ENCODE measurements around the gene MALRD1. TPM values are rescaled to one million over a fixed set of nuclear protein-coding genes. Genes with fewer than 3 reads are reported as not detected.

Gene MALRD1
- total and polyA plus RNA-seq, 4 donors, result 1.2 to 2.6 (median 2.0) TPM

DNA sequence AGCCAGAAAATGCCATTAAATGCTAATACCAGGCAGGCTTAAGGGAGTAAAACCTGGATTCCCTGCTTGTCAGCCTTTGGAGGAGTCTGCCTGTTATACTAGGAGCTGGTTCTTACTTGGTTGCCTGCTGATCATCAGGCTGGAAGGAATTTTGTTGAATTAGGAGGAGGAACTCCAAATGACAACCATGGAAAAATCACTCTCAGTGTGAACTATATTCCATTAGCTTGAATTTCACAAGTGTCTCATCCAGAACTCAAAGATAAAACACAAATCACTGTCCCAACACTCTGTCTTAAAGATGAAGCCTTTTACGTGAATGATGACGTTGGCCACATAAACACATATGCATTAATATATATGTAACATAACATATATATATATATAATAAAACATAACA, 528.8 kb downstream of the MALRD1 start:
- DNase-seq, result no peak
- Histone ChIP-seq H3K9me3 (ENCODE audit: control insufficient read depth, low read length) (no peaks in the 10 kb centered on the region), H3K4me1 (ENCODE audit: control insufficient read depth in 1 of 2, insufficient read depth in 2 of 2, low read length in 2 of 2) (no peaks in the 10 kb centered on the region), H3K36me3 (ENCODE audit: control insufficient read depth in 1 of 2, insufficient read depth in 2 of 2, low read length in 1 of 2) (no peaks in the 10 kb centered on the region), H3K27me3 (ENCODE audit: control insufficient read depth in 1 of 2, insufficient read depth in 2 of 2, low read length in 1 of 2) (no peaks in the 10 kb centered on the region), H3K27ac (ENCODE audit: low read depth in 1 of 2, low read length in 2 of 2) (no peak overlapping the region), H3K4me3 (ENCODE audit: low read length in 2 of 2) (no peak overlapping the region)
- no peak for ATAC-seq (ENCODE audit: low FRiP score)
- intact Hi-C loops (cut with DNase I), result no loop called here
- WGBS, 2 donors, result 94 to 96% methylated on average over 2 of the region's 2 CpGs

DNA sequence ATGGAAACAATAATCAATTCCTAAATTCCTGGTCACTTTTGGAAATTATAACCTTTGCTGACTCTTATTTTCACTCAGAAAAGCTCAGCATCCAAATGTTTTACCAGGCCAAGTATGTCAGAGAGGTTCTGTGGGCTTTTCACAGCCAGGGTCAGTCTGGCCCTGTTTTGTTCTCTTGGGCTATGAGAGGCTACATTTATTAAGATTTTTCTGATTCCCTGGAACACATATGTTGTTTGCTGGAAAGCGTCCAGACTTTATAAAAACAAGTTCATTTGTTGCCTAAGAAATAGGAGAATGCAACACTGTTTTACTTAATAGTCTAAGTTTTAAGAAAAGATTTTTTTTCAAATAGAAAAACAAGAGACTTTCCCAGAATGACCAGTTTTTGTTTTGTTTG, 529.2 kb downstream of the MALRD1 start:
- DNase-seq (no peak), ATAC-seq (ENCODE audit: low FRiP score) (no peak)
- H3K4me3 ChIP-seq (ENCODE audit: low read length in 2 of 2), result no peak overlapping the region
- intact Hi-C loops (cut with DNase I), result no loop called here
- no peaks in the 10 kb centered on the region for H3K36me3 ChIP-seq (ENCODE audit: control insufficient read depth in 1 of 2, insufficient read depth in 2 of 2, low read length in 1 of 2)
- H3K27ac ChIP-seq (ENCODE audit: low read depth in 1 of 2, low read length in 2 of 2), result no peak overlapping the region
- WGBS, 2 donors, result 23 to 34% methylated on average over 1 of the region's 1 CpG
- no peaks in the 10 kb centered on the region for H3K27me3 ChIP-seq (ENCODE audit: control insufficient read depth in 1 of 2, insufficient read depth in 2 of 2, low read length in 1 of 2)
- no peaks in the 10 kb centered on the region for H3K9me3 ChIP-seq (ENCODE audit: control insufficient read depth, low read length)
- no peaks in the 10 kb centered on the region for H3K4me1 ChIP-seq (ENCODE audit: control insufficient read depth in 1 of 2, insufficient read depth in 2 of 2, low read length in 2 of 2)

DNA sequence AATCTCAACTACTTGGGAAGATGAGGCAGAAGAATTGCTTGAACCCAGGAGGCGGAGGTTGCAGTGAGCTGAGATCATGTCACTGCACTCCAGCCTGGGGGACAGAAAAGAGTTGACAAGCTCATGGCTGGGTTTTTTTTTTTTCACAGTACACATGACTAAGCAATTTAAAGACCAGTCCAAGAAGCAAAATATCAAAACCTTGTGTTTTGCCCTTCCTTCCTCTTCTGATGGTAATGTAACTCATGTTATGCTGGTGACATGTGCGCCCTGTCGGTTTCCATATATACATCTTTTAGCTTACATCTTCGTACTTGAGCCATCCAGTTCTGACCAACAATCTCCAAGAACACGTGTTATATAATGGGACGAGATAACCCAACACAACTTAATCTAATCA, 530.0 kb downstream of the MALRD1 start:
- ATAC-seq (ENCODE audit: low FRiP score), result no peak
- intact Hi-C loops (cut with DNase I), result no loop called here
- DNase-seq, result no peak
- Histone ChIP-seq H3K27ac (ENCODE audit: low read depth in 1 of 2, low read length in 2 of 2) (no peak overlapping the region), H3K4me1 (ENCODE audit: control insufficient read depth in 1 of 2, insufficient read depth in 2 of 2, low read length in 2 of 2) (no peaks in the 10 kb centered on the region), H3K9me3 (ENCODE audit: control insufficient read depth, low read length) (no peaks in the 10 kb centered on the region), H3K36me3 (ENCODE audit: control insufficient read depth in 1 of 2, insufficient read depth in 2 of 2, low read length in 1 of 2) (no peaks in the 10 kb centered on the region), H3K4me3 (ENCODE audit: low read length in 2 of 2) (no peak overlapping the region), H3K27me3 (ENCODE audit: control insufficient read depth in 1 of 2, insufficient read depth in 2 of 2, low read length in 1 of 2) (no peaks in the 10 kb centered on the region)
- WGBS, 2 donors, result 97% methylated on average over 6 of the region's 6 CpGs

DNA sequence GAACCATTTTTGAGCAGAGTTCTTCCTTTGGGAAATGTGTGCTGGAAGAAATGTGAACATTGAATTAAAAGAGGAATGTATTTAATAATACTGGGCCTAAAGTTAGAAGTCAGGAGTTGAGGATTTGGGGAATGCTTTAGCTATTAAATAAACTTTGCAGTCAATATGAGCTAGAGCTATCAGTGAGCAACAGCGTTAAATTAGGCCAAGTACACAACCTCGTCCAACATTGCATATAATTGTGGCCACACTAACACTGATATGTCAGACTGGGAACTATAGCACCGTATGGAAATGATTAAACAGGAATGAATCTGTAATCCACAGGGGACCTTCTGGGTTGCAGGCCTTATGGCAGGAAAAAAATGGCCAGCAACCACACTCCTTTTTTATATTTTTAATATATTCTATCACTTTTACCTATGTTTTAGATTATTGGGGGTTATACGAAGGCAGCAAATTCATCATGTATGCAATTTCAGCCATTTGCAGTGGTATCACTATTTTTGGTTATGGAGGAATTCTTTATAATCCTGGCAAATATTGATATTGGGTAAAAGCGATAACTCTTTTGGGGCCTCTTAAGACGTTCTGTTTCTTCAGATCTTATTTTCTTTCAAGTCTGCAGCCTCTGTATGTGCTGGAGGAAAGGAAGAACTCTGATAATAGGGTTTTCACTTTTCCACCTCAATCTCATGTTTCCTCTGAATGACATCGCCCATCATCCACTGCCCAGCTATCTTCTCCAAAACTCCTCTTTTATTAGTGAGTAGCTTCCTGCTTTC, 531.4 kb downstream of the MALRD1 start:
- 75 to 84% methylated on average over 7 of the region's 7 CpGs for WGBS, 2 donors
- Histone ChIP-seq H3K4me1 (ENCODE audit: control insufficient read depth in 1 of 2, insufficient read depth in 2 of 2, low read length in 2 of 2) (no peaks in the 10 kb centered on the region), H3K4me3 (ENCODE audit: low read length in 2 of 2) (no peak overlapping the region), H3K27me3 (ENCODE audit: control insufficient read depth in 1 of 2, insufficient read depth in 2 of 2, low read length in 1 of 2) (no peaks in the 10 kb centered on the region), H3K9me3 (ENCODE audit: control insufficient read depth, low read length) (no peaks in the 10 kb centered on the region), H3K36me3 (ENCODE audit: control insufficient read depth in 1 of 2, insufficient read depth in 2 of 2, low read length in 1 of 2) (no peaks in the 10 kb centered on the region), H3K27ac (ENCODE audit: low read depth in 1 of 2, low read length in 2 of 2) (no peak overlapping the region)
- ATAC-seq (ENCODE audit: low FRiP score), result no peak
- intact Hi-C loops (cut with DNase I), result no loop called here
- DNase-seq, result no peak

DNA sequence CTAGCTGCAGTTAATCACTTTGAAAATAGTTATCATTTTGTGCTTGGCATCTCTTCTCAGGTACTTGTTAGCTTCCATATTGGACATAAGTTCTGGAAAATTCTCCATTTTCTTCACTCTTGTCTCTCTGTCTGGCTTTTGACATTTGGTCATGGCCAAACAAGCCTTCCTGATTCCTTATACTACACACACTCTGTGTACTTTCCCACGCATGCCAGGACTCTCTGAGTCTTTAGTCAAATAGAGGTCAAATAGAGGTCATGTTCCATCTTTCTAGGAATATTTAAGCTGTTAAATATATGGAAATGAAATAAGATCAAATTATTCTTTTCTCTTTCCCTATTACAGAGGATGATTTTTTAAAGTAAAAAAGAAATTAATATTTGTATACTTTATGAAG, 532.1 kb downstream of the MALRD1 start:
- intact Hi-C loops (cut with DNase I), result no loop called here
- Histone ChIP-seq H3K4me1 (ENCODE audit: control insufficient read depth in 1 of 2, insufficient read depth in 2 of 2, low read length in 2 of 2) (no peaks in the 10 kb centered on the region), H3K27ac (ENCODE audit: low read depth in 1 of 2, low read length in 2 of 2) (no peak overlapping the region), H3K9me3 (ENCODE audit: control insufficient read depth, low read length) (no peaks in the 10 kb centered on the region), H3K36me3 (ENCODE audit: control insufficient read depth in 1 of 2, insufficient read depth in 2 of 2, low read length in 1 of 2) (no peaks in the 10 kb centered on the region), H3K4me3 (ENCODE audit: low read length in 2 of 2) (no peak overlapping the region), H3K27me3 (ENCODE audit: control insufficient read depth in 1 of 2, insufficient read depth in 2 of 2, low read length in 1 of 2) (no peaks in the 10 kb centered on the region)
- 63 to 67% methylated on average over 1 of the region's 1 CpG for WGBS, 2 donors
- ATAC-seq (ENCODE audit: low FRiP score), result no peak
- no peak for DNase-seq

DNA sequence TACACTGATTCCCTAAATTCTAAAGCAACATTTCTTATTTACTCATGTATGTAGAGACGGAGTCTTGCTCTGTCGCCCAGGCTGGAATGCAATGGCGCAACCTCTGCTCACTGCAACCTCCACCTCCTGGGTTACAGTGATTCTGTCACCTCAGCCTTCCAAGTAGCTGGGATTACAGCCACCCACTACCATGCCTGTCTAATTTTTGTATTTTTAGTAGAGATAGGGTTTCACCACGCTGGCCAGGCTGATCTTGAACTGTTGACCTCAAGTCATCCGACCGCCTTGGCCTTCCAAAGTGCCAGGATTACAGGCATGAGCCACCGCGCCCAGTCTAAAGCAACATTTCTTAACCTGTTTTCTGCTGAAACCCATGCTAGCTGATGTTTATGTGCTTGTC, 540.0 kb downstream of the MALRD1 start:
- 77 to 79% methylated on average over 8 of the region's 8 CpGs for WGBS, 2 donors
- Histone ChIP-seq H3K4me1 (ENCODE audit: control insufficient read depth in 1 of 2, insufficient read depth in 2 of 2, low read length in 2 of 2) (no peaks in the 10 kb centered on the region), H3K27ac (ENCODE audit: low read depth in 1 of 2, low read length in 2 of 2) (no peak overlapping the region), H3K4me3 (ENCODE audit: low read length in 2 of 2) (no peak overlapping the region), H3K36me3 (ENCODE audit: control insufficient read depth in 1 of 2, insufficient read depth in 2 of 2, low read length in 1 of 2) (no peaks in the 10 kb centered on the region), H3K9me3 (ENCODE audit: control insufficient read depth, low read length) (no peaks in the 10 kb centered on the region), H3K27me3 (ENCODE audit: control insufficient read depth in 1 of 2, insufficient read depth in 2 of 2, low read length in 1 of 2) (no peaks in the 10 kb centered on the region)
- no peak for DNase-seq
- no peak for ATAC-seq (ENCODE audit: low FRiP score)
- intact Hi-C loops (cut with DNase I), result no loop called here

DNA sequence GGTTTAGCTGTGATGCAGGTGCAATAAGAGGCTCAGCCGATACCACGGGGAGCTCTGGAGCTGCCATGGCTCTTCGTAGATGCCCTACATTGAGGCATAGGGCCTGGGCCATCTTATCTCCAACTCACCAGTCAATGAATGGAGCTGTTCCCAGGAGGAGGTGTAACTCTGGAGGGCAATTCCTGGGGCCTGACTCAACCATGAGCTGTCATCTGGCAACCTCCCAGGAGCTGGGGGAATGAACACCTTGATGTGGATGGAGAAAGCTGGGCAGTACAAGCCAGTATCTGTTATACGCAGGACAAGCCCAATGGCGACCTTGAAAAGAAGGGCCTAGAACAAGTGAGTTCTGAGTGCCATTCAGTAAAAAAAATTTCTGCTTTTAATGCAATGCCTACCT, 543.7 kb downstream of the MALRD1 start:
- intact Hi-C loops (cut with DNase I), result no loop called here
- Histone ChIP-seq H3K27me3 (ENCODE audit: control insufficient read depth in 1 of 2, insufficient read depth in 2 of 2, low read length in 1 of 2) (no peaks in the 10 kb centered on the region), H3K9me3 (ENCODE audit: control insufficient read depth, low read length) (no peaks in the 10 kb centered on the region), H3K4me1 (ENCODE audit: control insufficient read depth in 1 of 2, insufficient read depth in 2 of 2, low read length in 2 of 2) (no peaks in the 10 kb centered on the region), H3K36me3 (ENCODE audit: control insufficient read depth in 1 of 2, insufficient read depth in 2 of 2, low read length in 1 of 2) (no peaks in the 10 kb centered on the region), H3K4me3 (ENCODE audit: low read length in 2 of 2) (no peak overlapping the region), H3K27ac (ENCODE audit: low read depth in 1 of 2, low read length in 2 of 2) (no peak overlapping the region)
- ATAC-seq (ENCODE audit: low FRiP score) (no peak), DNase-seq (no peak)
- 95 to 96% methylated on average over 5 of the region's 5 CpGs for WGBS, 2 donors

DNA sequence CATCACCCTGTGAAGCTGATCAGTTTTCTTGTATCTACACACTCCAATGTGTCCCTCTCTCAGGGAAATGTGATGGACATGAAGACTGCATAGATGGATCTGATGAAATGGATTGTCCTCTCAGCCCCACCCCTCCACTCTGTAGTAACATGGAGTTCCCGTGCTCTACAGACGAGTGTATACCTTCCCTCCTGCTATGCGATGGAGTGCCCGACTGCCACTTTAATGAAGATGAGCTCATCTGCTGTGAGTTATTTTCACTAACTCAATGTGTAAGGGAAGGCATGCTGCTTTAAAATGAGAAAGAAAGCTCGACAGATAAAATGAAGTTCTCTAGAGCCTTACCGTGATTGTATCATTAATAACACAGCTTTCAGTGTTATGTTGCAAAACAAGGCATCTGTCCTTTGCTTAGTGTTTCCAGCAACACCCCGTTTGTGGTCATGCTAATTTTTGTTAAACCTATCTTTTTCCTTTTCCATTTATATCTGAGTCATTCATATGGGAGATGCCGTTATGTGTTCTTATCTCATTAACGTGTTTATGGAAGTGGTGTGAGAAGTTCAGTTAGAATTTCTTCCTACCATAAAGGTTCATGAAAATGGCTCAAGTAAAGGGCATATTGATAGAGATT, 546.7 kb downstream of the MALRD1 start:
- H3K4me3 ChIP-seq (ENCODE audit: low read length in 2 of 2), result no peak overlapping the region
- H3K27ac ChIP-seq (ENCODE audit: low read depth in 1 of 2, low read length in 2 of 2), result no peak overlapping the region
- intact Hi-C loops (cut with DNase I), result no loop called here
- H3K27me3 ChIP-seq (ENCODE audit: control insufficient read depth in 1 of 2, insufficient read depth in 2 of 2, low read length in 1 of 2), result no peaks in the 10 kb centered on the region
- WGBS, 2 donors, result 92 to 95% methylated on average over 9 of the region's 9 CpGs
- H3K9me3 ChIP-seq (ENCODE audit: control insufficient read depth, low read length), result no peaks in the 10 kb centered on the region
- no peak for ATAC-seq (ENCODE audit: low FRiP score)
- no peaks in the 10 kb centered on the region for H3K36me3 ChIP-seq (ENCODE audit: control insufficient read depth in 1 of 2, insufficient read depth in 2 of 2, low read length in 1 of 2)
- no peaks in the 10 kb centered on the region for H3K4me1 ChIP-seq (ENCODE audit: control insufficient read depth in 1 of 2, insufficient read depth in 2 of 2, low read length in 2 of 2)
- no peak for DNase-seq

DNA sequence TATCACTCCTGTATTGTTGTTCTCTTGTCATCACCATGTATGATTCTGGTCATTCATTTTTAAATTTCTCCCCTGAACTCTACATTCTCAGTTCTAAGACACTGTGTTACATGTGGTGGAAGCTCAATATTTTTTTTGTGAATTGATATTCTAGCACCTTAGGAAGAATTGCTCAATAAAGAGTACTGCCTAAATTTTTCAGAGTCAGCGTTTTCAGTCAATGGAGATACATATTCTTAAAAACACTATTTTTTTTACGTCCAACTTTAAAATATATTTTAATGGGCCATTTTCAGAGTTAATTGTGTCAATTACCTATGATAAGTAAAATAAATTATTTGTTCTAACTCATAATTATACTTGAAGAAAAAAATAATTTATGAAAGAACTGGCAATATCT, 557.2 kb downstream of the MALRD1 start:
- DNase-seq, result no peak
- no peaks in the 10 kb centered on the region for H3K4me1 ChIP-seq (ENCODE audit: control insufficient read depth in 1 of 2, insufficient read depth in 2 of 2, low read length in 2 of 2)
- H3K4me3 ChIP-seq (ENCODE audit: low read length in 2 of 2), result no peak overlapping the region
- no peaks in the 10 kb centered on the region for H3K27me3 ChIP-seq (ENCODE audit: control insufficient read depth in 1 of 2, insufficient read depth in 2 of 2, low read length in 1 of 2)
- ATAC-seq (ENCODE audit: low FRiP score), result no peak
- no peaks in the 10 kb centered on the region for H3K9me3 ChIP-seq (ENCODE audit: control insufficient read depth, low read length)
- no peaks in the 10 kb centered on the region for H3K36me3 ChIP-seq (ENCODE audit: control insufficient read depth in 1 of 2, insufficient read depth in 2 of 2, low read length in 1 of 2)
- 94 to 97% methylated on average over 2 of the region's 2 CpGs for WGBS, 2 donors
- intact Hi-C loops (cut with DNase I), result no loop called here
- no peak overlapping the region for H3K27ac ChIP-seq (ENCODE audit: low read depth in 1 of 2, low read length in 2 of 2)
